Peyer's patch (tissue), 4 donors: ENCODE data around the gene TECTB. TPM values are rescaled to one million over a fixed set of nuclear protein-coding genes. Genes with fewer than 3 reads are reported as not detected.

Experiments
- DNase-seq, 3 donors: peaks; one replicate each; pipeline ENCODE4 v3.0.0-alpha.2; 2017 to 2019
- H3K27ac ChIP-seq, 4 donors: fragments of 200-600 bp; sonication (generic); one replicate each; pipeline ENCODE4 v1.5.1; 2016 to 2019
- H3K27me3 ChIP-seq, 2 donors: fragments of 200-600 bp; sonication (generic); one replicate each; pipeline ENCODE4 v1.5.1; 2019
- H3K36me3 ChIP-seq, 3 donors: fragments of 200-600 bp; sonication (generic); one replicate each; pipeline ENCODE4 v1.5.1; 2016 to 2019
- H3K4me1 ChIP-seq, 4 donors: fragments of 200-600 bp; sonication (generic); one replicate each; pipeline ENCODE4 v1.5.1; 2016 to 2019
- H3K4me3 ChIP-seq, 4 donors: fragments of 200-600 bp; sonication (generic); 1 replicate in 3 of 4; 2 replicates in 1 of 4; pipeline ENCODE4 v1.5.1; 2016 to 2019; ENCODE audit warnings: mild to moderate bottlenecking in 1 of 4
- H3K9me3 ChIP-seq, 4 donors: fragments of 200-600 bp; sonication (generic); one replicate each; pipeline ENCODE4 v1.5.1; 2016 to 2019; ENCODE audit warnings: mild to moderate bottlenecking in 1 of 4
- POLR2A ChIP-seq, 2 donors: fragments of 450-650 bp; IDR thresholded peaks; one replicate each; pipeline ENCODE4 v1.5.1; 2017; ENCODE audit warnings: antibody characterized with exemption in 2 of 2, mild to moderate bottlenecking in 2 of 2, moderate library complexity in 2 of 2
- total RNA-seq, 4 donors: library from RNA; depleted of rRNA; stranded (reverse); fragments of >200 nt; gene quantifications; one replicate each; pipeline ENCODE4 v1.1.0, GENCODE V29; 2016
- TF ChIP-seq, protein P1 (sequence below), 6 experiments: fragments of 450-650 bp in 4 of 6; fragments of 200-600 bp in 2 of 6; sonication (generic) in 1 of 6; IDR thresholded peaks; one replicate each; pipeline ENCODE4 v1.5.1; 2017 to 2019; ENCODE audit warnings: antibody characterized with exemption in 6 of 6, mild to moderate bottlenecking in 3 of 6, moderate library complexity in 1 of 6

Gene TECTB
- total RNA-seq, 4 donors from 2014 or later: not detected

GRCh38 chr10:112282086-112282485, 1.1 kb upstream of the TECTB start:
- Histone ChIP-seq H3K4me3 (no peak overlapping the region), H3K9me3 (no peaks in the 10 kb centered on the region), H3K36me3 (no peaks in the 10 kb centered on the region), H3K27me3 (no peaks in the 10 kb centered on the region), H3K27ac (no peak overlapping the region), H3K4me1 (no peaks in the 10 kb centered on the region)
- TF ChIP-seq POLR2A (IDR thresholded peaks at IDR 0.05): no peak
- TF ChIP-seq, protein P1, sequence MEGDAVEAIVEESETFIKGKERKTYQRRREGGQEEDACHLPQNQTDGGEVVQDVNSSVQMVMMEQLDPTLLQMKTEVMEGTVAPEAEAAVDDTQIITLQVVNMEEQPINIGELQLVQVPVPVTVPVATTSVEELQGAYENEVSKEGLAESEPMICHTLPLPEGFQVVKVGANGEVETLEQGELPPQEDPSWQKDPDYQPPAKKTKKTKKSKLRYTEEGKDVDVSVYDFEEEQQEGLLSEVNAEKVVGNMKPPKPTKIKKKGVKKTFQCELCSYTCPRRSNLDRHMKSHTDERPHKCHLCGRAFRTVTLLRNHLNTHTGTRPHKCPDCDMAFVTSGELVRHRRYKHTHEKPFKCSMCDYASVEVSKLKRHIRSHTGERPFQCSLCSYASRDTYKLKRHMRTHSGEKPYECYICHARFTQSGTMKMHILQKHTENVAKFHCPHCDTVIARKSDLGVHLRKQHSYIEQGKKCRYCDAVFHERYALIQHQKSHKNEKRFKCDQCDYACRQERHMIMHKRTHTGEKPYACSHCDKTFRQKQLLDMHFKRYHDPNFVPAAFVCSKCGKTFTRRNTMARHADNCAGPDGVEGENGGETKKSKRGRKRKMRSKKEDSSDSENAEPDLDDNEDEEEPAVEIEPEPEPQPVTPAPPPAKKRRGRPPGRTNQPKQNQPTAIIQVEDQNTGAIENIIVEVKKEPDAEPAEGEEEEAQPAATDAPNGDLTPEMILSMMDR (IDR thresholded peaks at IDR 0.05): no peak
- no peak for DNase-seq

DNA sequence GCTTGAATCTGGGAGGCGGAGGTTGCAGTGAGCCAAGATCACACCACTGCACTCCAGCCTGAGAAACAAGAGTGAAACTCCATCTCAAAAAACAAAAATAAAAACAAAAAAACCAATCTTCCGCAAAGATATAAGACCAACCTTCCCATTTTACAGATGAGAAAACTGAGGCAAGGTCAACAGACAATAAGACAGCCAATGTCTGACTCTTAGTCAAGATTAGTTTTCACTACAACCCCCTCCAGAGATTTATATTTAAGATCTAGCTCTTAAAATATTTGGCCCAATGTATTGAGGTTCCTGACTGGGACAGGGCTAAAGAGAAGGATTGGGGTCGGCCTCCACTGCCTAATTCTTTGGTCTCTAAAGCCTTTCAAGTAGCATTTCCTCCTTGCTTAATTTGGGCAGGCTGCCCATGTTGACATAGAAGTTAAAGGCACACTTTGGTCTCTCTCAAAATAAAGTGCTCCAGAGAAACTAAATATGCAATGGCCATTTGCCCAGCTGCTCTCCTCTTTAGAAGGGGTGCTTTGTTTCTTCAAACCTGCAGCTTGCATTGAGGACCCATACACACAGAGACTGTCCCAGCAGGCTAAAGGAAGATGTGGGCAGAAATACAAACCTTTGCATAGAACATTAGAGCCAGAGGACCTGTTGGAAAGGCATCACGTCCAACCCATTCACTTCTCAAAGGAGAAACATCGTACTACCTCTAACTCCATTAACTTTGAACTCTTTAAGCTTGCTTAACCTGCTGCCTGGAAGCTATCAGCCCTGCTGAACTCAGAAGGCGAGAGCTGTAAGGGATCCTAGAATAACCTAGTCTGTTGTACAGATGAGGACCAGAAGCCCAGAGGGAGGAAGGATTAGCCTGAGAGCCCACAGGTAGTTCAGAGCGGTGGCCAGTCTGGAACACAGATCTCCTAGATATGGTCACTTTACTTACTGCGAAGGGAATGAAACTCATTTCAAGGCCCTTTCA, 3.9 kb downstream of the TECTB start:
- no peak for DNase-seq
- Histone ChIP-seq H3K9me3 (no peaks in the 10 kb centered on the region), H3K27ac (no peak overlapping the region), H3K27me3 (no peaks in the 10 kb centered on the region), H3K36me3 (no peaks in the 10 kb centered on the region), H3K4me3 (no peak overlapping the region), H3K4me1 (no peaks in the 10 kb centered on the region)
- no peak for TF ChIP-seq POLR2A (IDR thresholded peaks at IDR 0.05)
- TF ChIP-seq, protein P1 (IDR thresholded peaks at IDR 0.05): no peak

GRCh38 chr10:112287844-112288243, 4.6 kb downstream of the TECTB start:
- Histone ChIP-seq H3K36me3 (no peaks in the 10 kb centered on the region), H3K9me3 (no peaks in the 10 kb centered on the region), H3K27ac (no peak overlapping the region), H3K4me3 (no peak overlapping the region), H3K27me3 (no peaks in the 10 kb centered on the region), H3K4me1 (no peaks in the 10 kb centered on the region)
- no peak for TF ChIP-seq POLR2A (IDR thresholded peaks at IDR 0.05)
- TF ChIP-seq, protein P1 (IDR thresholded peaks at IDR 0.05): no peak
- DNase-seq: no peak

DNA sequence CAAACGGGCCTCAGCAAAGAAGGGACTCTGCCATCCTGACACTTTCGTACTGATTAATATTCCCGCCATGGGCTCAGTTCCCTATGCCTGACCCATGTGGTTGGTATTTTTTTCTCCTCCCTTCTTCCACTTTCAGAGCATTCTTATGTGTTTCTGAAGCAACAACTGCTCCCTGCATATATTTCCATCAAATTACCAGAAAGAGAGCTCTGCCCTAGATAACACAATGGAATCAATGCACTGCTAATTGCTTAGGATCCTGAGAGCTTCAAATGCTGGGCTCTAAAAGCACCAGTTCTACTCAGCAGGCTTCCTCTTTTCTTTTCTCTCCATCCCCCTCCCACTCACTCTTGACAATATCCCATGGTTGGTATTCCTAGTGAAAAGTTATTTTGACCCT, 5.3 kb downstream of the TECTB start:
- H3K27ac ChIP-seq: no peak overlapping the region
- TF ChIP-seq, protein P1 (IDR thresholded peaks at IDR 0.05): no peak
- no peak for TF ChIP-seq POLR2A (IDR thresholded peaks at IDR 0.05)
- no peaks in the 10 kb centered on the region for H3K4me1 ChIP-seq
- no peaks in the 10 kb centered on the region for H3K27me3 ChIP-seq
- H3K9me3 ChIP-seq: no peaks in the 10 kb centered on the region
- no peaks in the 10 kb centered on the region for H3K36me3 ChIP-seq
- no peak overlapping the region for H3K4me3 ChIP-seq
- DNase-seq: no peak

DNA sequence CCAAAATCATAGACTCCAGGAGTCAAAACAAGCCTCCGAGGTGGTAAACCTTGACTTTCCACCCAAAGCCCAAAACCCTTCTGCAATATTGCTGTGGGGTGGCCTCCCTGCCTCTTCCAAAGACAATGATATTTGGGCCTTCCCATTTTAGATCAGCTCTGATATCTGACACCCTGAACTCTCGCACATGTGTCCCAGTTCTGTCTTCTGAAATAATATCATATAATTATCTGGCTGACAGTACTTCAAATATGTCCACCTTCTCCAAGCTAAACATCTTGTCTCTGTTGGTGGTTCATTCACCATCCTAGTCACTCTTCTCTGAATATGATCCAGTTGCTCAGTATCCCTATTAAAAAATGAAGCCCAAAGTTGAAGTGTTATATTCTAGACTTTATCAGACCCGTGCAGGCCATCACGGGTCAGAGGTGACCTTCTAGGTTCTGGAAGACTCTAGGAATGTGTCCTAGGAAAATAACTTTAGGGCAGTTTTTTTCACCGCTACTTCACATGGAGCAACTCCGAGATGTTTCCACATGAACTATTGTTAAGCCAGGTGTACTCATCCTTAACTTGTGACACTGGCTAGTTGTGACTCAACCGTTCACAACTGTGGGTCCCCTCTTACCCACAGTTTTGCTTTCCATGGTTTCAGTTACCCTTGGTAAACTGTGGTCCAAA, 6.3 kb downstream of the TECTB start:
- Histone ChIP-seq H3K9me3 (no peaks in the 10 kb centered on the region), H3K4me1 (no peaks in the 10 kb centered on the region), H3K36me3 (no peaks in the 10 kb centered on the region), H3K27me3 (no peaks in the 10 kb centered on the region), H3K27ac (no peak overlapping the region), H3K4me3 (no peak overlapping the region)
- TF ChIP-seq, protein P1 (IDR thresholded peaks at IDR 0.05): no peak
- TF ChIP-seq POLR2A (IDR thresholded peaks at IDR 0.05): no peak
- no peak for DNase-seq
